ENCODE data around the gene TRMO.

DNA sequence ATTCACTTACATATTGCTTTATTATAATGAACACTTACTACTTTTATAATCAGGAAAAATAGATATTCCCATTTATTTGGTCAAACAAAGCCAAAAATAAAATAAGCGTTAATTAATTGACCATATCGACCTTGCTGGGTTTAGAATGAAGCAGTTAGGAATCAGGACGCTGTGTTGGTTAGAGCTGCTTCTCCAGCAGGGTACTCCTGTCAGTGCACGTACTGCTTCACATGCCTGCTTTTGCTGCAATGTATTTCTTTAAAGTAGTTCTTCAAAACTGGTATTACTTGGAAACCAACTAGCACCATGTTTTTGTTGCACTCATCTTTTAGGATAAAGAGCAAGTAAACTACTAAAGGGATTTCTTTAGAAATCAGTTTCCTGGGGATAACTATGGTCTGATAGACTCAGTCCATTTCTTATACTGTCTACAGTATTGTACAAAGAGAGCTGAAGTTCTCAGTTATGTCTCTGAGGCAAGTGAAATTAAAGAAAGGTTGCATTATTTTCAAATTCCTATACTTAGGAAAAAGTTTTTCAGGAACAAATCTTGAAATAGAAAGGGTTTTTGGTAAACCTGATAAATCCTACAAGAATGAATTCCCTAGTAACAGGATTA is 6.8 kb upstream of the TRMO start:
- TF ChIP-seq CTCF (IDR thresholded peaks at IDR 0.05; ENCODE audit: insufficient read depth, low read depth, low read length) = no peak
- TF ChIP-seq EZH2 (IDR thresholded peaks at IDR 0.05; ENCODE audit: insufficient read depth, low read length) = no peak

Measured in astrocyte (in vitro differentiated cells and primary cell).